Measurements from ENCODE around the gene SPIN2A.

GRCh38 chrX:57172544-57172943, 35.3 kb upstream of the SPIN2A start:
- TF ChIP-seq POLR2AphosphoS5 (IDR thresholded peaks at IDR 0.05; ENCODE audit: low read depth, low read length) = no peak
- no peak for TF ChIP-seq REST (IDR thresholded peaks at IDR 0.05; ENCODE audit: insufficient read depth in 1 of 2, low read depth in 2 of 2, low read length in 2 of 2)
- no peak for TF ChIP-seq TAF1 (IDR thresholded peaks at IDR 0.05; ENCODE audit: borderline replicate concordance, insufficient read depth, low read length)
- no peak for TF ChIP-seq SIN3A (IDR thresholded peaks at IDR 0.05; ENCODE audit: borderline replicate concordance, insufficient read depth, low read length)
- no peak for TF ChIP-seq FOXP2 (optimal IDR thresholded peaks at IDR 0.05; ENCODE audit: borderline replicate concordance, extremely low read depth, extremely low read length, insufficient read depth)

Measured in PFSK-1 (cell line).